Activated T-cell treated with anti-CD3 and anti-CD28 coated beads for 4 hours (primary cell): ENCODE results near the gene SLC1A3.

Experiments
- DNase-seq: peaks from one replicate; pipeline ENCODE4 v3.0.0-alpha.2; 2020

The SLC1A3 gene

DNA sequence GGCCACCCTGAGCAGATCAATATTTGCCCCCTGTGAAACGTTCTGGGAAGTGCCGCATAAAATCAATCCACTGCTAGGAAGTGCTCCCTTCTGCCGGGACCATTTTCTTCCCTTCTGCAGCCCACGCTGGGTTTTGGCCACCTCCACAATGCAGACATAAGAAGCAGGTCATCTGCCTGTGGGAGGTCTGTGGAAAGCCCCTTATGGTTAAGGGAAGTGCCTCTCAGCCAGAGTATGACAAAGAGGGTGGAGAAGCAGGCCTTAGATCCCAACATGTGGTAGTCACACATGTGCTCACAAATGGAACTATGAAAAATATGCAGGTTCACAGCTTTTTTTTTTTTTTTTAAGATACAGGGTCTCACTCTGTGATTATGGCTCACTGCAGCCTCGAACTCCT, 82.8 kb downstream of the SLC1A3 start:
- DNase-seq: no peak

DNA sequence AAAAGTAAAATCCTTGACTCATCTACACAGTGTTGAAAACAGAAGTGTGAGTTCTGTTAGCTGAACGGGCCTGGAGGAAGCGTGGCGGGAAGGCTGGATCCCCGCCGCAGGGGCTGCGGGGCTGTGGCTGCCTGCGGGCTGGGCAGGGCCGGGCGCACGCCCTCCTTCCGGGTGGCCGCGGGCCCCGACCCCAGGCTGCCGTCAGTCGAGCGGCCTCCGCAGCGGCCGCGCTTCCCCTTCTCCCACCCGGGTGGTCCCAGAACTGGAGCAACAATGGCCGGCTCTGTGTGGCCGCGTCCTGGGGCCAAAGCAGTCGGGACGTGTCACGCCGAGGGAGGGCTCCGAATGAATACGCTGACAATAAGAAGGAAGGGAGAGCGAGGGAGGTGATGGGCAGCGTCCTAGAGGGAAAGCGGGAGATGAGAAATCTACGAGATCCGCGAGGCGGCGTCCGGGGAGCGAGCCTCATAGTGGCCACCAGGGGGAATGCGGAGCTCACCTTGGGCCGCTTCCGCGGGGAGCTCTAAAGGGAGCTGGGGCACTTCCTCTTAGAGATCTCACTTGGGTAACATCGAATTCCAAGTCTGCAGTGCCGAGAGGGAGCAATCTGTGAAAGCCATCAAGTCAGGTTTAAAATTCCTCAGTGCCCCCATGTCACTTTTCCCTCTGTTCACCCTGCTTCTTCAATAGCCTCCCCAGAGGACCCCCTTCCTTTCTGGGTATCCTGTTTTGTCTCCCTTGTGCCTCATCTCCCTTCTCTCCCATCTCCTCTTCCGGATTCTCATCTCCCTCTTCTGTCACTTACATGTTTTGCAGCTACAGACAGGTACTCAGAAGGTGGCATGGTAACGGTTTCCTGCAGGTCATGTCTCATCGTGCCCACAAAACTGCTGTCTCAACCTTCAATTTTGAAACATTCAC, 83.9 kb downstream of the SLC1A3 start:
- DNase-seq: peak; percentile 52

DNA sequence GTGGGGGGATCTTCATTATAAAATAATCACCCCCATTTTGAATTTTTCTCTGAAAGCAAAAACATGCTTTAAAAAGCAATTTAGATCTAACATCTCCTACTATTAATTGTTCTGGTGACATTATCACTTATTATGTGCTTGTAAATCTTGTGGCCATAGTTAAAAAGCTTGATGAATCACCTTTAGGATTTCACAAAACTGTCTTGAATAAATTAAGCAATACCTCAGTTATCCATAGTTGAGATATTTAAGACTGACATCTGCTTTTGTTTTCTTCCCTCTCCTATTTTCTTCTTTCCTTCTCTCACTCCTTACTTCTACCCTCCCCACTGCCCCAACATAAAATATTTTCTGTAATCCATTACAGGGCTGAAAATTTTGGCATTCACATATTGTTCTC, 84.8 kb downstream of the SLC1A3 start:
- DNase-seq: no peak

DNA sequence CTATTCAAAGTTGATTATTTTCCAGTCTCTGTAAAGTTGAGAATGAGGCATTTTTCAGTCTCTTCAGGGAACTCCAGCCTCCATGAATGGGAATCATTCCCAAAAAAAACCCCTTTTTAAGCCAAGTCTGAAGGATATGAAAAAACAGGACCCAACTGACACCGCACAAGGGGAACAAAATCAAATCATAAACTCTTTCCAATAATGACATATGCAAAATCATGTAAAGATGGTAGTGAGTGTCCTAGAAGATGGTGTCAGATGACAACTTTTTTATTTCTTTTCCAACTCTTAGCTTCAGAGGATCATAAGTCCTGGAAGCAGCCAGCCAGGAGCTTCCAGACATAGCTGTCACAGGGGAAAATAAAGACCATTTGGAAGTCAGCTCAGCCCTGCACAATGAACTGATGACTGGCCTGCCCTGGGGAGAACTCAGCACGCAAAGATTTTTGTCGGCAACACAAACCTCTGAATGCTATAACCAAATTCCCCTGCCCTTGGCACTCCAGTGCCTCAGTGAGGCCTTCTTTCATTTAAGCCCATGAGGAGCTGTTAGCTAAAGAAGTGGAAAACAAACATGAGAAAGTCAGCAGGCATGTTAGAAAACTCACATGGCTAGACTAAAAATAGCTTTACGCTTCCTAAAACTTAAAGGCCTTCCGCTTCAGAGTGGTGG, 85.4 kb downstream of the SLC1A3 start:
- DNase-seq: no peak

DNA sequence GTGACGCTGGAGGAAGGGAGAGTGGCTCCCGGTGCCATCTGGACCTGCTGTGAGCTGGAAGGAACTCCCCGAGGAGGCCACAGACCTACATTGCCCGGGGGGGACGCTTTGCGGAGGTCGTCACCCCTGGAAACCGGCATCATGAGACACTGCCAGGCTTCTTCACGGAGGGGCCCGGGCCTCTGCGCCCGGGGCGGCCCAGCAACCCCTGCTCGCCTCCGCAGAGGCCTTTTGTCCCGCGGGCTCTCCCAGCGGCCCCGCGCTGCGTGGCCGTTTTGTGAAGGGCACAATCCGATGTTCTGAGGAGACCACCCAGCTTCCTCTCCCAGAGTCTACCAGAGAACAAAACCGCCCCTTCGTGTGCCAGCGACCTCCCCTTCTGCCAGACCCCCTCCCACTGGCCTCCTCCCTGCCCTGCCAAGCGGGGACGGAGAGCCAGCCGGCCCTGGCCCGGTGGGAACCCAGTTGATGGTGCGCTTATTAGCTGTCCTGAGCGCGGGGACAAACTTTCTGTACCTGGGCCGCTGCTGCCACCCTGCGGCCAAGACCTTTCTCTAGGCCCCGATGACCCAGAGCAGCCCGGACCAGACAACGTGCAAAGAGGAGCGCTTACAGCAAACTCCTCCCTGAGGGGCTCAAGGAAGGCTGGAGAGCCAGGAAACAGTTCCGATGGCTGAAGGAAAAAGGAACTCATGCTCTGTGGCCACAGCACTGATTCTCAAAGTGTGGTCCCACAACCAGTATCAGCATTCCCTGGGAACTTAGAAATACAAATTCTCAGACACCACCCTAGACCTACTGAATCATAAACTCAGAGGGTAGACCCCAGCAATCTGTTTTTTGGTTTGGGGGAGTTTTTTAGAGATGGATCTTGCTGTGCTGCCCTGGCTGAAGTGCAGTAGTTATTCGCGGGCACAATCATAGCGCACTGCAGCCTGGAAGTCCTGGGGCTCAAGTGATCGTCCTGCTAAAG, 86.7 kb downstream of the SLC1A3 start:
- DNase-seq: no peak

DNA sequence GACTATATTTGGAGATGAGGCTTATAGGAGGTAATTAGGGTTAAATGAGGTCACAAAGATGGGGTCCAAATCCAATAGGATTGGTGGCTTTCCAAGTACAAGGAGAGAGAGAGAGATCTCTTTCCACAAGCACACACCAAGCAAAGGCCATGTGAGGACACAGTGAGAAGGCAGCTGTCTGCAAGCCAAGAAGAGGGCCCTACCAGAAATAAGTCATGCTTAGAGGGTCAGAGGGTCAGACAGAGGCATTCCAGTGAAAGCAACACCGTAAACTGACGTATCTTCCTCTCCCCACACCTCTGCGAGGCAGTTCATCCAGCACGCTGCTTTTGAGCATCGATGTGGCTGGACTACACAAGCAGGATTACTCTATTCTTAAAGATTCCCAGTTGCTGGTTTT, 87.9 kb downstream of the SLC1A3 start:
- no peak for DNase-seq

DNA sequence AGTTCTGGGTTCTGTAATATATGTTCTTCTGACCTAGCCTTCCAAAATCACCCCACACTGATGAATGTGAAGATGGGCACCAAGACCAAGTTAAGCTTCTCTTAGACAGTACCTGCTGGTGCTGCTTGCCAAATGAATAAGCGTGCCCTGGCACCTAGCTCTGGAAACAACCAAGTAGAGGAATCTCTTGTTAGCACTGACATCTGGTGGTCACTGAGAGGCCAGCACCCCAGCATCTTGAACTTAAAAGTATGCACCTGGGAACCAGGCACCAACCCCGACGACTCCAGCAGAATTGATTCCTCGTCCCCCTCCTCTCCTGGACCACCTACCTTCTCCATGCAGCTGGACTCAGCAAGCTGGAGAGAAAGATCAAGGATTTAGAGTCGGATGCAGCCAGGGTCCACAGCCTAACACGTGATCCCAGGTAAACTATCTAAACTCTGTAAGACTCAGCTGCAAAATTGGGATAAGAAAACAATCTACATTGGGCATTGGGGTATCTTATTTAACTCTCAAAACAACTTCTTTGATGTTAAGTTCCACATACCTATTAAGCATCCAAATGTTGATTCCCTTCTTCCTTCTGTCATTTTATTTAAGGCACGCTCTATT, 89.8 kb downstream of the SLC1A3 start:
- DNase-seq: peak; percentile 11

DNA sequence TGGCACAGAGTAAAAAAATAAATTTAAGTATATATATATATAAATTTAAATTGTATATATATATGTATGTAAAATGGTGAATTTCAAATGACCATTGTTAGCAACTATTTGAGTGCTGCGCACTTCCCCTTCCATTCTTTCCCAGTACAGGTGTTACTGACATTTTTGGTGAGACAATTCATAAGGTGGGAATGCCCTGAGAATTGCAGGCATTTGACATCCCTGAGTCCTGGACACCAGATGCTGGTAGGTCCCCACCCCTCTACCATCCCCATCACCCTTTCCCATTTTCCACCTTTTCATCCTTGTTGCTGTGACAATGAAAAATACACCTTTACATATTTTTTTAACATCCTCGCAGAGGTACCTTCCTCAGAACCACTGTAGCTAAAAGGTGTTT, 91.6 kb downstream of the SLC1A3 start:
- DNase-seq: no peak

DNA sequence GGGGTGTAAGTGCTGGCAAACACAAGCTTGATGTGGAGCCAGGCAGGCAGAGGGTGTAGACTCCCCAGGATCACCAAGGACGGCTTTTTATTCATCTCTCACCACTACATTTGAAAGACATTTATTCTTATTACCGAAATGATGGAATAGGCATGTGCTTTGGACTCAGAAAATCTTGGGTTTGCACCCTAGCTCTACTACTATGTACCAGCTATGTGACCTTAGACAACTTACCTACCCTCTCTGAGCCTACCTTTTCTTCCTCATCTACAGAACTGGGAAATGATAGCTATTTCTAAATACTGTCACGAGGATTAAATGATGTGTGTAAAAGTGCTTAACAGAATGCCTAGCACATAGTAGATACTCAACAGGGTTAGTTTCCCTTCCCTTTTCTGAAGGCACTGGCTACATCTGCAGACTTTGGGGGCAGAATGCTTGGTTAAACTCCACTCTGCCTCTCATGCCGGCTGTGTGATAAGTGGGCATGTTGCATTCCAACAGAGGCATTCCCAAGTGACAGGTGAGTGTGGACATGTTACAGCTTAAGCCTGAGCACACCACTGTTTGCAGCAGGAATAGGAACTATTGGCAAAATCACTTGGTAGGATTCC, 94.8 kb downstream of the SLC1A3 start:
- no peak for DNase-seq

DNA sequence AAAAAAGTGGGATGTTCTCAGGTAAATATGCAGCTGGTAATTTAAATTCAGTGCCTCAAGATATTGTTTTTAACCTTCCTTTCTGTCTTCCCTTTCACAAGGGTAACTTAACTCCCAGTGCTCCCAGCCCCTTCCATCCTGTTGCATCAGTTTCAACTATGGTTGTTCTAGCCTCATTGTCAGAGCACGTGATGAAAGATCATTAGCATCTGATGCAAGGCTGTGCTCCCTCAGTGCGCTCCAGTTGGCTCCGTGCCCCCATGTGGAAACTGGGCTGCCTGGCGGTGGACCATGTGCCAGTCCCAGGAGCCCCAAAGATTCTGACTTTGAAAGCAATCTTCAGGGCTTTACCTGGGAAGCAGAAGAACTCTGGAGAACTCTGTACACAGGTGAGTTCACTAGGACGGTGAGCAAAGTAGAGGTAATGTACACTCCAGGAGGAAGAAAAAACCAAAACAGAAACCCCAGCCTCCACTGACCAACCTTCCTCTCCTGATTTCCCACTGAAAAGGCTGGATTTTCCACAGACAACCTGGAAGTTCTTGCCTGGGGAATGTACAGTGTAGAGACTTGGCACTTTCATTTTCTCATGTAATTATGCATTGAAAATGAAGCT, 96.9 kb downstream of the SLC1A3 start:
- no peak for DNase-seq

DNA sequence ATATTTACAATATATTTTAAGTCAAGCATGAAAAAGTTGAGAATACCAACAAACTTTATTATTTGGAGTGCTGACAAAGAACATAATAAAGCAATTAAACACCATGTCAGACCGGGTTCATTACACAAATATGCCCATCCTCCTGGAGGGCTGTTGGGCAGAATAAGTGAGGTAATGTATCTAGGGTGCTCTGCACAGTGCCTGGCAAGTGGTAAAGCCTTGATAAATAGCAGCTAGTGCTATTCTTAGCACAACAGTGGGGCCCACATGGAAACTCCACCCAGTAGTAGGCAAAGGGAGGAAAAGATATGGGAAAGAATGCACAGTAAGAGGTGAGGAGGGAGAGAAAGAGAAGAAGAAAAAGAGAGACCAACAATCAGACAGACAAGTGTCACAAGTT, 97.7 kb downstream of the SLC1A3 start:
- DNase-seq: no peak

DNA sequence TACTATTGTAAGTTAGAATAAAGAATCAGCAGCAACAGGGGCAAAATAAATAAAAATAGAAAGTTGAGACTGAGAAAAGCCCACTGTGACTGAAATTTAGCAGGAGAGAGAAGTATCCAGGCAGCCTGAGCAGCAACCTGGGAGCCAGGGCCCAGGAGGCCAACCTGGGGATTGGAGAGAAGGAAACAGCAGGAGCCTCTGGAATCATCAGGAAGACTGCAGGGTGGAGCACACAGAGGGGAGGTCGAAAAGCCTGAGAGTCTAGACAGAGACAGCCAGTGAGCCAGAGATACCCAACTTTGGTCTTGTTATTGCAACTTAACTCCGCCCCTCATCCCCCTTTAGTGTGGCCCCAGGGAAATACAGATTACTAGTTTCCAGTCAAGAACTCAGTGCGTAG, 98.6 kb downstream of the SLC1A3 start:
- no peak for DNase-seq

DNA sequence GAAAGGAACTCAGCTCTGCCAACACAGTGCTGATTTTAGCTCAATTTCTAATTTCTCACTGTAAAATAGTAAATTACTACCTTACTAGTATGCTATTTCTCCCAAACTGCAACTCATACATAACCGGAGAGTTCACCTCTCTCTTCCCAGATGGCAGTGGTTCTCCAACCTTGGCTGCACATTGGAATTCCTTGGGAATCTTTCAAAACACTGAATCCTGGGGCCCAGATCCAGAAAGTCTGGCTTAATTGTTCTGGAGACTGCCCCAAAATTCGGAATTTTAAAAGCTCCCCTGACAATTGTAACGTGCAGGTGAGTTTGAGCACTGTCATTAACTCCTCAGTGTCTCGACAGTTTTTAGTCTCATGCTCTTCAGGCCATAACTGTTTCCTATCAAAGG, 100.3 kb downstream of the SLC1A3 start:
- no peak for DNase-seq

DNA sequence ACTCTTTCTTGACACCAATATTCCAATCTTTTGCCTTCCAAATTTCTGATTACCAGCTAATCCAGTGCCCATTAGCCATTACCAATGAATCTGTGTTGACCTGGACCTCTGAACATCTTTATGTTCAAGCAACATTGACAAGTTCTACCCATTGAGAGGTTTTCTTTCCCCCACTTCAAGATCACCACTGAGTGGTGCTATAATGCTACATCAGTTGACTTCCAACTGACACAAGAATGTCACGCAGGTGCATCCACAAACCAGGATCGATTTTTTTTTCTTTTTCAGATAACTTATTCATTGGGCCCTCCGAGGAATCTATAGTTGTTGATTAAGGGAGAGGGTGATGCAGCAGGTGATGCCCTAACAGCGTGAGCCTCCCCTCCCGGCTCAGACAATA, 102.6 kb downstream of the SLC1A3 start:
- no peak for DNase-seq

DNA sequence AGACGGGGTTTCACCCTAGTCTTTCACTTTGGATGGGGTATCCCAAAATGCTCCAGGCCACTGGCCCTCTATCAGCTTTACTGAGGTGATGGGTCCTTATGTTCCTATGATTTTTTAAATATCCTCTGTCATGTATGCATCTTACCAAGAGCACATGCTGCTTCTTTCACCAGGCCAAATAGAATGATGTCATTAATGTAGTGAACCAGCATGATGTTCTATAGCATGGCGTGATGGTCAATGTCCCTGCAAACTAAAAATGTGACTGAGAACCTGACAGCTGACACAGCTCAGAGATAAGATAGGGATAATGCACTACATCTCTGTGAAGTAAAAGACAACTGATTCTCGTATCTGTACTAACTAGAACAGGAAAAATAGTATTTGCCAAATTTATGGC, 103.6 kb downstream of the SLC1A3 start:
- DNase-seq: no peak

DNA sequence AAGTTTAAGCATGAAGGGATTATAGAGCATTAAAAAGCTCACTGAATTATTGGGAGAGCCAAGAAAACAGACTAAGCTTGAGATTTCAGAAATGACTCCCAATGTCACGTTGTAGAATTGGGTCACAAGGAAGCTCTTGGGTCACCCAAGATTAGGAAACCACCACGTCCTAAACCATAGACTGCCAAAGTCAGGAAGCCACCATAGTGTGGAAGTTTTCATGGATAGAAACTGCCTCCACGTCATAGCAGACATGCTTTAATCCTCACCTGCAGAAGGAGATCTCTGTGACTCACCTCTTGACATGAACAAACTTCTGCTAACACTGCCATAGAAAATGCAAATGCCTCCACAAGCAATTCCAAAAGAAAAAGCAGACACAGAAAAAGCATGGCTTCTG, 106.3 kb downstream of the SLC1A3 start:
- DNase-seq: no peak

DNA sequence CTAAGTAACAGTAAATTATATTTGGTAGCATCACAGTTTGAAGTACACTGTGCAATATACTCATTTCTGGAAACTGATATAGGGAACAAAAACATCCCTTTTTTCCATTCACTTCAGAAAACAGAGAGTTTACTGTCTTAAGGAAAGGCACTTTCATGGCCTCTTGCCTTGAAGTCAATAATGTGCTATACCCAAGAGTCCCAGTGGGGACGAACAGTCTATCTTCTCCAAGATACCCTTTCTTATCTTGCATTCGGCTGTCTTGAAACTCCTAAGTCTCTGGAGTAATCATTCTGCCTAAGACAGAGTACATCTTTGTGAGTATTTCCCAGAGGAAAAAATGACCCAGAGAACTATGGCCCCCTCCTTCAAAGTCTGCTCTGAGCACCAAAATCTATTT, 107.1 kb downstream of the SLC1A3 start:
- DNase-seq: no peak

DNA sequence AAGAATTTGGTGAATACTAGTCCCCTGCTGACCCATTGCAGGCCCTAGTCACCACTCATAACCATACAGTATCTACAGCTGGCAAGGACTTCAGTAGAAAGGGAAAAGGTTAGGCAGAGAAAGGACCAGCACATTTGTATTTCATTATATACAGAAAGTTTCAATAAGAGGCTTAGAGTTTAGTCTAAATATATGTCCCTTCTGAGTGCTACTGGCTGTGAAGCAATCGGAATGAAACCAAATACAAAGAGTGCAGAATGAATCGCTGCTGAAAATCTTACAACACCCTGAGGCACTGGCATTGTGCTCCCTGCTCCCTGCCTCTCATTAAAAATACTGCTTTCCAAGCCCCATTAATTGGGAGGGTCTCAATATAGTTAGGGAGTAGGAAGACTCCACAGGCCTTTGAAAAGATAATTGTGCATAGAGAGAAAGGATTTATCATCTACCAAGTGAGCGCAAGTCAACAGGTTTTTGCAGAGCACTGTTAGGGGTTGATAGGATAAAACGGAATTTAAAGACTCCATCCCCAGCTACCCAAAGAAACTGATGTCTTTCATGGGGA, 110.8 kb downstream of the SLC1A3 start:
- DNase-seq: no peak

DNA sequence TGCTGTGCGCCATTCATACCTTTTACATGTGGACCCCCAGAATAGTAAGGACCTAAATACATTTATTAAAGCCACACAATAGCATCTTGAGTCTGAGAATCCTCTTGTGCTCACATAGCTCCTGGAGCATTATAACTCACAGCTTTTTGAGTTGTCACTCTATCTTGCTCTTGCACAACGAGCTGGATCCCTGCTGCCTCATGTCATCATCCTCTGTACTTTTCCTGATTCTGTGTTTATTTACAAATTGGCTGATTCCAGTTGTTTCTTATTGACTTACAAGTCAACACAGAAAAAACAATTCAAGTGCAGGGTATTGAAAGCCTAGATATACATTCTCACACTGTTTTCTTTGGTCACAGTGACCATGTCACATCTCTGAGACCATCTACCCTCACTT, 112.9 kb downstream of the SLC1A3 start:
- no peak for DNase-seq

DNA sequence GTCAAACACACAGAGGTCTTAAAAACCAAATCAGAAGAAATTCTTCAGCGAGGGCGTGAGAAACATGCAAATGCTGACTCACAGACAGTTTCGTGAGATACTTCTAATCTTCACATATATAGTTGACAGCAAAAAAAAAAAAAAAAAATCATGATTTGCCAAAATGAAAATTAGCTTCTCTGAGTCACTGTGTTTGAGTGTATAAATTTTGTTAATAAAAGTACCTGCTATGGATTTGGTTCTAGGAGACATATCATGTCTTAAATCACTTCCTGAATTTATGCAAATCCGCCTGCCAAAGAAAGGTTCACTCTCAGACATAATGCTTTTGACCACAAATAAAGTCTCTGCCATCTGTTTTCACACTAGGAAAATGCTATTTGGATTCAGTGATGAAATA, 114.3 kb downstream of the SLC1A3 start:
- DNase-seq: no peak

DNA sequence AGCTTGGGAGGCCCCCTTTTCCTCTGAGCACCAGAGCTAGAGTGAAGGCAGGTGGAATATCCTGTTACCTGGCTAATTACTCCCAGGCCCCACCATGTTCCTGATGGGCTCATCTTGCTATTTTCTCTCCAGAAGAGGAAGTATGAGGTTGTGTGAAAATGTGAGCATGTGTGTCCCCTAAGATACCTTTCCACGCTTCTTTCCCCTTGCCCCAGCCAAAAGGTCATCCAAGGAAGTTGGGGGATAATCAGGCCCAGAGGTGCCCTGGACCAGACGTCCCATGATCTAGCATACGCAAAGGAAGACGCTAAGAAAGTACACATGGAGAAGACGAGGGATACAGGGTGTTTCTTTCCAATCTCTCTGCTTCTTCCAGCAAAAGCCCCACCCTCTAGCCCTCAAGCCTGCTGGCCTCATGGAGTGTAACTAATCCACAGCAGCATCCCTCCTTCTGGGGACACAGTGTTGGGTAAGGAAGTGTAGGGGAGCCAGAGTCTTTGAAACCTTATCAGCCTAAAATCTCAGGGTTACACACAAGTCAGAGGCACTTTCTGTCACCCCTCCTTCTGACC, 115.3 kb downstream of the SLC1A3 start:
- no peak for DNase-seq
